HG03280 (cell line): ENCODE measurements around the gene RNF133.

ENCODE experiments used
- ATAC-seq: cut with Tn5 transposase; IDR thresholded peaks from one replicate; pipeline ENCODE4 v1.9.1; 2021; ENCODE audit warnings: mild to moderate bottlenecking, moderate library complexity; ENCODE audit not compliant: unreplicated experiment

RNF133 gene, protein sequence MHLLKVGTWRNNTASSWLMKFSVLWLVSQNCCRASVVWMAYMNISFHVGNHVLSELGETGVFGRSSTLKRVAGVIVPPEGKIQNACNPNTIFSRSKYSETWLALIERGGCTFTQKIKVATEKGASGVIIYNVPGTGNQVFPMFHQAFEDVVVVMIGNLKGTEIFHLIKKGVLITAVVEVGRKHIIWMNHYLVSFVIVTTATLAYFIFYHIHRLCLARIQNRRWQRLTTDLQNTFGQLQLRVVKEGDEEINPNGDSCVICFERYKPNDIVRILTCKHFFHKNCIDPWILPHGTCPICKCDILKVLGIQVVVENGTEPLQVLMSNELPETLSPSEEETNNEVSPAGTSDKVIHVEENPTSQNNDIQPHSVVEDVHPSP

DNA sequence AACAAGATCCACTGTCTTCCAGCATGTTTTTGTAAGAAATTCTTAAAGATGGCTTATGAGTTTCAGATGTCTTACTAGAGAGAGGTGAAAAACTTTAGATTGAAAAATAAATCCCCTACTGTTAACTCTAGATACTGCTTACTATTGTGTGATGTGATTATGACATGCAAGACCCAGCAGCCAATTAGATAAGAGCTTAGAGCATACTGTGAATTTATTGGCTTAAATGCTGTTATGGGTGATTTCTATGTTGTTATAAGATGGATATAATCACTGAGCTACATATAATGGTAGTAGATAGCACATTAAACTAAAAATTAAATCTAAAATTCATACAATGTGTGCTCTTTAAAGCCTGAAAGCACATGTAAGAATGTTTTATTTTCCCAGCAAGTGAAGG lies at the start of gene RNF133:
Gene RNF133, minus strand, starts transcription at position 101 of the 400 bp plus-strand sequence. CDS start 199 bp downstream, outside the sequence.
- ATAC-seq: no peak

DNA sequence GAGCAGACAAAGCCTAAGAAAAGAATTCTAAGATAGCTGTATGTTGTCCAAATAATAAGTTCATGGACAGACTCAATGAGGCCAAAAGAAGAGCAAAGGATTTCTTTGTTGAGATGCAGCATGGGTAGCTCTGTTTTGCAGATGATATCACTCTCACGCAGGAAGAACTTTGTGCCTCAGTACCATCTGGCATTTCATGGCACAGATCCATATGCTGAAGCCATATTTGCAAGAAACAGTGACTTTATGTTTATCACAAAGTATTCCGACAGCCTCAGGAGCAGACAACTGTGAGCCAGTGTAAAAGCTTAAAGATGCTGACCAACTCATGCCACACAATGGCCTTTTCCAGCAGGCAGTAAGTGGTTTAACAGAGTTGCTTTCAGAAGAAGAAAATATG lies 49.3 kb upstream of the RNF133 start:
- no peak for ATAC-seq

- ATAC-seq: no peak
Measured at GRCh38 chr7:122746948-122747347, 48.0 kb upstream of the RNF133 start.

DNA sequence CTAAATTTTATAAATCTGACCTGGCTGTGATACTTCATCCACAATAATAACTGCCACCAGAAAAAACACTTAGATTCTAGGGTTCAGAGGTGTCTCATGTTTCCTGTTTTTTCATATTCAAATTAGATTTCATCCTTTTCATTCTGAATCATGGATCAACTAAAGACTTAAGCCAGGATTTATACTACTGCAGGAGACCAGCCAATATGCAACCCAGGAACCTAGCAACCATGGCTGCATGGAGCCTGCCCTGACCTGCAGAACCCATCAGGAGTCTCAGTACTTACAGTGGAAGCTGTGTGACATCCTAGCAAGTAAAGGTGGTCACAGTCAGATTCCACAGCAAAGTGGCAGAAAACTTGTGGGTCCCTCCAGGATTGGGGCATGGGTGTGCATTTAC lies 44.3 kb upstream of the RNF133 start:
- no peak for ATAC-seq

GRCh38 chr7:122738947-122739346 lies 40.0 kb upstream of the RNF133 start:
- ATAC-seq: no peak

DNA sequence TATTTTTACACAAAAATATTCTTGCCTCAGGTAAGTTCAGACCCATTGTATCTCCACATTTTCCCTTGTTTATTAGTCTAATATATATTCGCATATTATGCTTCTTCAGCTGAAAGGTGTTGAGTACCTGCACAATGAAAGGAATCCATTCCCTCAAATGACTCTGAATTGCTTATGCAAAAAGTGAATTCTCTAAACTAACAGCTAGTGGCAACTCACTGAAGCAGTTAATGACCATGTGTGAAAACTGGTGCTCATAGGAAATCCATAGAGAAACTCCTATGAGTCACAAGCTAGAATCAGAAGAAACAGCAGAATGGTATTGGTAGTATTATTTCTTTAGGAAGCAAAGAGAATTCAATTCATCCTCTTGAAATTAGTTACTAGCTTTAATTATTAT lies 37.3 kb upstream of the RNF133 start:
- no peak for ATAC-seq

- no peak for ATAC-seq
Measured at GRCh38 chr7:122727759-122728158, 28.8 kb upstream of the RNF133 start.

DNA sequence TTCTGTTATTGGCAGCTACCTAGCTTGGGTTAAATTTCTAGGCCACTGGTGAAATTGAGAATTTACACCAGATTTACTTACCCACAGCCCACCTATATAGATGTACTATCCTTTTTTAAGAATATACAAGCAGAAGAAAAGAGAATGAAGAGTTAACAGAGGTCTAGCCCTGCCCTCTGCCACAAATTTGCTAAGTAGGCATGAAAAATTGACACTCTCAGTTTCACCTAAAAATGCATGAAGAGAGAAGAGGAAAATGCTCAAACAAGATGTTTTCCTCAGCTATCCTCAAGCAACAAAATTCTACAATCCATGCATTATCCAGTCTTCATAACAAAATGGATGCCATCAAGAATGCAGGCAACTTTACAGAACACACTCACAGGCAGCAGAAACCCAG lies 28.4 kb upstream of the RNF133 start:
- ATAC-seq: no peak

- ATAC-seq: no peak
Measured at GRCh38 chr7:122726881-122727280, 28.0 kb upstream of the RNF133 start.

DNA sequence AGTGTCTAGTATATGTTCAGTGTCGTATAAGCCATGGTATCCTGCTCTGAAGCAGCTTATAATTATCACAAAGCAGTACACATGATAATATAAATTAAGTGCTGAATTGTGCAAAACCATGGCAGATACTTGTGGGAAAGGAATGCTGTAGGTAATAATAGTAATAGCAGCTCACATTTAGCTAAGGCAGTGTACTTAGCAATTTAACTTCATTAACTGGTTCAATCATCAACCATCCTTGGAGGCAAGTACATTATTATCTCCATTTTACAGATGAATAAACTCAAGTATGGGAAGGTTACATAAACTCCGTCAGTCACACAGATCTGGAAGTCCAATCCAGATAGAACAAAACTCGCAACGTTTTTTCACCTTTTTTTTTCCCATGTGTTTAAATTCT lies 25.4 kb upstream of the RNF133 start:
- ATAC-seq: no peak

DNA sequence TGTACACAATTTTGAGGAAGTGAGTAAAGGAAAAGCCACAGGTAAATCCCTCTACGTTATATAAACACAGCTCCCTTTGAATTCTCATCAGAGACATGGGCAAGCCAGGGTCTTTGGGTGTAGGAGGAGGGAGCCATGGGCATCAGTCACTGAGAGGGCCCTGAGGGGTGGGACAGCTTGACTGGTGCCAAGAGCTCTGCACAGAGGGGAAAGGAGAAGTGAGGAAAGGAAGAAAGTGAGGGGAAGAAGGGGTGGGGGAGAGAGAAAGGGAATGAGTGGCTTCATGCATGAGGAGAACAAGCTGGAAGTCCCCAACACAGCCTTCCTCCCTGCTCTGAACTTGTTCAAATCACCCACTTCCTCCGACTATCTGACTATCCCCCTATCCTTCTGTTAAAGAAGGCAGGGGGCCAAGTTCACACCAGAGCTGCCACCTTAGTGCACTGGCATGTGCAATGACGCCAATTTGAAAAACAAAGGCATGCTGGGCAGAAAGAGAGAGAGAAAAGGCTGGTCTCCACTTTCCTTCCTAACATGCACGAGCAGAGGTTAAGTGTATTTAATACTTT lies 20.2 kb upstream of the RNF133 start:
- ATAC-seq: no peak

- ATAC-seq: no peak
Measured at GRCh38 chr7:122717356-122718089, 18.6 kb upstream of the RNF133 start.

- ATAC-seq: no peak
Measured at GRCh38 chr7:122715183-122715582, 16.3 kb upstream of the RNF133 start.

DNA sequence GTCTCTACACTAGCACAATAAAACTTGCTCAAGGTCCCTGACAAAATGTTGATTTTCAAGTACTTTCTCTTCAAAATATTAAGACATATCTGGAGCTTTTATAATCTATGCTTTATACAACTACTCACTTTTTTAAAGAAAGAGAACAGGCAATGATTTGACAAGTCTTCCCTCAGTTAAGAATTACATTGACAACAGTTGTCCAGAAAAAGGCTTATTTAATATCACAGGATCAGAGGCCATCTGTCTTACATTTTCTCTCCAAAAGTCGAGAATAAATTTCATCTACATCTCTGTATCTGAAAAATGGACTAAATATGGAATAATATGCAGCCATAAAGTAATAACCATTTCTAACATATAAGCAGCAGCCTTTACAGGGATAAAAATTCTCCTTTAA lies 12.0 kb upstream of the RNF133 start:
- no peak for ATAC-seq

DNA sequence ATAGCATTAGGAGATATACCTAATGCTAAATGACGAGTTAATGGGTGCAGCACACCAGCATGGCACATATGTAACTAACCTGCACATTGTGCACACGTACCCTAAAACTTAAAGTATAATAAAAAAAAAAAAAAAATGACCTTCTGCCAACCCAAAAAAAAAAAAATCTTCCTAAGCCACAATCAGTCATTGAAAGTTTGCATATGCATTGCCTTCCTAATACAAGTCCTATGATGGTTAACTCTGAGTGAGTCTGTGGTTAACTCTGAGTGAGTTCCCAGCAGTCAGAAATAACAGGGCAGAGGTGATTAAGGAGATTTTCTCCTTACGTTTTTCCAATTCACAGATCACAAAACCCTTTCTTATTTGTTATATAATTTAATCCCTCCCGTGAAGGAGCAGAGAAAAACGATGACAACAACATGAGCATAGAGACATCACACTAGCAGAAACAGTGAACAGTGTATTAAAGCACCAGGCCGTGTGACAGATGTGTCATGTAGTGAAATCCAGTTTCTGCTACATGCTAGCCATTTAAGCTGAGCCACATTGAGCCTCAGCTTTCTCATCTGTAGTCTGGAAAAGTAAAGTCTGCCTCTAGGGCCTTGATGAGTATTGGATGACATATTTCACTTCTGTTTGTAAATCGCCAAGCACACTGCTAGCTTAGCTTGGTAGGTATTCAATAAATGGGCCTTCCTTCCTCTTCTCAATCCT lies 11.2 kb upstream of the RNF133 start:
- no peak for ATAC-seq

- no peak for ATAC-seq
Measured at GRCh38 chr7:122706836-122707235, 7.9 kb upstream of the RNF133 start.

DNA sequence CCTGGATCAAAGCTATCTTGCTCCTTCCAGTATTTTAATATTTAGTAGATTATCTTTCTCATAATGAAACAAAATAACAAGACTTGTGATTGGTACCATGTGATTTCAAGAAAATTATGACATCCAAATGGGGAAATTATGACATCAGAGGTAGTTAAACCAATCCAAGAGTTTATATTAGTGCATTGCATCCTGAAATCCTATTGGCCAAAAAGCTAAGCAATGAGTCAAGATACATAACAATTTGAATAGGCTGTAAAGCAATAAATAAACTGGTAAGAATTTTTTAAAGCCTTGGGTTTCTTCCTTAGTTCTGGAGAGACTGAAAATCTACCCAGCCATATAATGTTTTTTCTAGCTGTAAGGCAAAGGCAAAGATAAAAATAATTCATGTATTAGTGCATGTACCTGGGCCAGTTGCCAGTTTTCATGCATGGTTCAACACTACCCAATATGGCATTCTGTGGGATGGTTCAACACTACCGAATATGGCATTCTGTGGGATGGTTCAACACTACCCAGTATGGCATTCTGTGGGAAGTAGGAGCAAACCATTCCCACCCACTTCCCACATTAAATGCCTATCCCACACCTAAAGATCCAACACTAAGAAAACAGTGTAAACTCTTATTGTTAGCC lies 4.1 kb upstream of the RNF133 start, which contains the start of gene RNF148:
Gene RNF148, minus strand, starts transcription at position 51 of the 639 bp plus-strand sequence. CDS start 172 bp downstream, outside the sequence.
- ATAC-seq: no peak

- no peak for ATAC-seq
Measured at GRCh38 chr7:122695816-122696215, 3.1 kb downstream of the RNF133 start.

DNA sequence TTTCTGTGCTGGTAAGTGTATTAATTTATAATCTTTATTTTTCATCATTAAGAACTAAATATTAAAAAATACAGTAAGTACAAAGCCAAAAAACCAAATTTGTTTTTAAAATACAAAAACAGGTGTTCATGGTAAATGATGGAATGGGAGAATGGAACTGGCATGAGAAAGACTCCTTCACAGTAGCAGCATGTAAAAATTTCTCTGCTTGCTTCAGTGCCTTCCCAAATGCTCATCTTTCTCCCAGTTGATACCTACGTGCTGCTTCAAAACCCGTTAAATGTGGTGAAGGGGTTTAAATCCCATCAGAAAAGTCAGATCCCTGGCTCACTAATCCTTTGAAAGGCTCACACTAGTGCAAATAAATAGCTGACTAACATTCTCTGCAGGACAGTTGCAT lies 4.2 kb downstream of the RNF133 start:
- no peak for ATAC-seq

GRCh38 chr7:122692769-122693309 lies 6.1 kb downstream of the RNF133 start:
- ATAC-seq: no peak
